HCT116 (cell line): ENCODE results near the gene AVPI1. TPM values are rescaled to one million over a fixed set of nuclear protein-coding genes. Genes with fewer than 3 reads are reported as not detected.

Source experiments
- ATAC-seq: fragments of 200-7000 bp; cut with Tn5 transposase; 2 replicates; pipeline ENCODE4 v1.9.1; 2020; ENCODE audit warnings: mild to moderate bottlenecking, moderate library complexity
- BruUV-seq: library from RNA; stranded (reverse); fragments of 400-500 nt; replicated peaks from 2 replicates; lab custom pipeline; 2021; lab: Mats Ljungman, UMichigan
- CTCF ChIA-PET: fragments of 300-600 bp; sonication (Branson Sonifier 250); formaldehyde crosslinking; loops from one replicate; lab custom pipeline; 2021; ENCODE audit warnings: antibody characterized with exemption; lab: Charles Lee
- POLR2A ChIA-PET: fragments of 300-600, 350-600 bp; sonication (Branson Sonifier 250); formaldehyde crosslinking; loops from one replicate; lab custom pipeline; 2021; ENCODE audit warnings: antibody characterized with exemption; lab: Charles Lee
- RAD21 ChIA-PET, 2 experiments: fragments of 300-600 bp; sonication (Branson Sonifier 250); formaldehyde crosslinking; loops; one replicate each; lab custom pipeline; 2023; ENCODE audit warnings: low total read pairs in 2 of 2; ENCODE audit not compliant: uncharacterized antibody in 2 of 2, unreplicated experiment in 2 of 2, low non-redundant PET in 1 of 2; lab: Charles Lee
- DNase-seq: peaks from one replicate; pipeline ENCODE4 v3.0.0-alpha.2; 2010; ENCODE audit warnings: low read depth, low spot score
- H2AFZ ChIP-seq: fragments of 200-600 bp; shearing (Covaris generic), sonication (generic); 2 replicates; pipeline ENCODE4 v1.6.1; 2017; ENCODE audit warnings: low read depth, mixed run types, mixed read lengths, antibody characterized with exemption, low read length; ENCODE audit not compliant: poor library complexity, severe bottlenecking
- H3K27ac ChIP-seq: 2 replicates; pipeline ENCODE4 v1.5.1; 2012; ENCODE audit warnings: low read depth, low read length
- H3K27me3 ChIP-seq: fragments of 200-600 bp; sonication (generic); 2 replicates; pipeline ENCODE4 v1.6.1; 2016; ENCODE audit warnings: mixed run types, low read length, mixed read lengths; ENCODE audit not compliant: insufficient read depth
- H3K36me3 ChIP-seq, 2 experiments: fragments of 200-500 bp in 1 of 2; fragments of 200-600 bp in 1 of 2; sonication (Bioruptor generic) in 1 of 2; sonication (generic) in 1 of 2; 2 replicates each; pipeline versions ENCODE4 v1.5.1 to v1.6.1; 2014 to 2016; ENCODE audit warnings: low read length in 2 of 2, inconsistent platforms in 1 of 2, mixed read lengths in 1 of 2, mixed run types in 1 of 2; ENCODE audit not compliant: insufficient read depth in 2 of 2, control insufficient read depth in 1 of 2
- H3K4me1 ChIP-seq, 2 experiments: fragments of 200-600 bp in 1 of 2; sonication (generic) in 1 of 2; 2 replicates each; pipeline versions ENCODE4 v1.5.1 to v1.6.1; 2012 to 2017; ENCODE audit warnings: low read length in 2 of 2, inconsistent platforms in 1 of 2, mild to moderate bottlenecking in 1 of 2, mixed read lengths in 1 of 2, mixed run types in 1 of 2, moderate library complexity in 1 of 2; ENCODE audit not compliant: insufficient read depth in 2 of 2, control insufficient read depth in 1 of 2
- H3K4me2 ChIP-seq: fragments of 200-600 bp; sonication (generic); 2 replicates; pipeline ENCODE4 v1.6.1; 2017; ENCODE audit warnings: mixed run types, low read length, mixed read lengths
- H3K4me3 ChIP-seq, 2 experiments: fragments of 200-600 bp in 1 of 2; sonication (generic) in 1 of 2; replicated peaks in 1 of 2; 2 replicates each; pipeline ENCODE4 v1.5.1; 2011 to 2016; ENCODE audit warnings: low read length in 2 of 2, control low read depth in 1 of 2, low read depth in 1 of 2, mild to moderate bottlenecking in 1 of 2, mixed read lengths in 1 of 2, mixed run types in 1 of 2
- H3K79me2 ChIP-seq: fragments of 200-600 bp; sonication (generic); 2 replicates; pipeline ENCODE4 v1.6.1; 2017; ENCODE audit warnings: mild to moderate bottlenecking, mixed run types, low read length, moderate library complexity, mixed read lengths; ENCODE audit not compliant: insufficient read depth
- H3K9ac ChIP-seq: fragments of 200-600 bp; sonication (generic); 2 replicates; pipeline ENCODE4 v1.6.1; 2016; ENCODE audit warnings: low read length, mixed read lengths
- H3K9me2 ChIP-seq: fragments of 200-600 bp; sonication (generic), shearing (Covaris generic); 2 replicates; pipeline ENCODE4 v1.6.1; 2017; ENCODE audit warnings: mixed run types, mild to moderate bottlenecking, moderate library complexity; ENCODE audit not compliant: insufficient read depth
- H3K9me3 ChIP-seq, 2 experiments: fragments of 200-500 bp in 1 of 2; fragments of 200-600 bp in 1 of 2; sonication (Bioruptor generic) in 1 of 2; sonication (generic) in 1 of 2; 2 replicates each; pipeline ENCODE4 v1.6.1; 2014 to 2017; ENCODE audit warnings: low read length in 2 of 2, mixed read lengths in 2 of 2, inconsistent platforms in 1 of 2, low read depth in 1 of 2, mild to moderate bottlenecking in 1 of 2, mixed run types in 1 of 2, moderate library complexity in 1 of 2; ENCODE audit not compliant: control insufficient read depth in 1 of 2, insufficient read depth in 1 of 2
- H4K20me1 ChIP-seq: fragments of 200-600 bp; sonication (generic), shearing (Covaris generic); 2 replicates; pipeline ENCODE4 v1.6.1; 2017; ENCODE audit warnings: mixed run types, mild to moderate bottlenecking, moderate library complexity; ENCODE audit not compliant: insufficient read depth
- ATF3 ChIP-seq: IDR thresholded peaks from 2 replicates; pipeline ENCODE4 v1.6.1; 2012
- EGR1 ChIP-seq: IDR thresholded peaks from 2 replicates; pipeline ENCODE4 v1.6.1; 2012; ENCODE audit warnings: low read depth
- FOSL1 ChIP-seq: IDR thresholded peaks from 2 replicates; pipeline ENCODE4 v1.6.1; 2012; ENCODE audit warnings: low read depth
- POLR2A ChIP-seq: IDR thresholded peaks from 2 replicates; pipeline ENCODE4 v1.7.0; 2011; ENCODE audit warnings: borderline replicate concordance; ENCODE audit not compliant: insufficient read depth, insufficient read length; ENCODE audit errors: extremely low read depth
- POLR2AphosphoS5 ChIP-seq: IDR thresholded peaks from 2 replicates; pipeline ENCODE4 v1.6.1; 2011; ENCODE audit warnings: mild to moderate bottlenecking, low read depth, low read length, moderate library complexity
- TCF7L2 ChIP-seq: IDR thresholded peaks from 2 replicates; pipeline ENCODE4 v1.7.0; 2011; ENCODE audit warnings: borderline replicate concordance, inconsistent platforms; ENCODE audit not compliant: insufficient read depth, insufficient read length; ENCODE audit errors: extremely low read depth
- YY1 ChIP-seq: IDR thresholded peaks from 2 replicates; pipeline ENCODE4 v1.6.1; 2011; ENCODE audit warnings: low read length, low read depth, moderate library complexity, mild to moderate bottlenecking; ENCODE audit not compliant: insufficient replicate concordance; ENCODE audit errors: extremely low read depth
- ZBTB33 ChIP-seq: IDR thresholded peaks from 2 replicates; pipeline ENCODE4 v1.6.1; 2011; ENCODE audit warnings: mild to moderate bottlenecking, low read length, moderate library complexity; ENCODE audit not compliant: insufficient replicate concordance; ENCODE audit errors: extremely low read depth
- intact Hi-C: fragments of 100-400 bp; cut with micrococcal nuclease; formaldehyde crosslinking; loops from 2 replicates; pipeline ENCODE4 v1.10.0; 2022
- total RNA-seq: library from RNA; stranded (reverse); gene quantifications from one replicate; pipeline ENCODE4 v1.2.1, GENCODE V29; 2021; ENCODE audit not compliant: unreplicated experiment

Gene AVPI1
- total RNA-seq, 1 experiment from 2014 or later, result 26.7 TPM

GRCh38 chr10:97713826-97714400, 26.9 kb upstream of the AVPI1 start (continued):
- TF ChIP-seq ZBTB33, result no peak
- TF ChIP-seq FOSL1, result no peak
- TF ChIP-seq, all 23 proteins: peak for 7

- peaks cover 26% of the 10 kb centered on the region; the same call in 1 of the 2 replicates for H3K79me2 ChIP-seq
- peak within 1 kb of the TSS; percentile 76 for H3K4me2 ChIP-seq
- TF ChIP-seq ATF3, result no peak
- TF ChIP-seq YY1, result peak; percentile 2
- TF ChIP-seq POLR2AphosphoS5, result peak; percentile 95
- peak; percentile 87 for TF ChIP-seq POLR2A
- TF ChIP-seq EGR1, result peak; percentile 62; the same call in 1 of the 2 replicates
- TF ChIP-seq TCF7L2, result no peak
- ChIA-PET CTCF (interaction anchor here (0.6 to 2.6 kb wide), 8 partner anchors 11 to 83 kb away, joined by 3 to 16 read pairs (median 6); partner anchors contain the start of gene AVPI1), RAD21 (interaction anchor here in 1 of 2 experiments (0.7 to 1.0 kb wide), 2 partner anchors 11 to 34 kb away, joined by 3 read pairs; no protein-coding TSS in a partner anchor), POLR2A (interaction anchor here (0.8 to 2.3 kb wide), 4 partner anchors 10 to 27 kb away, joined by 3 to 12 read pairs (median 7); partner anchors contain the start of genes AVPI1 and ZFYVE27)
- H4K20me1 ChIP-seq, result no peaks in the 10 kb centered on the region
- H3K9me3 ChIP-seq, result no peaks in the 10 kb centered on the region
- ATAC-seq (peak; percentile 71), DNase-seq (no peak)
- no TSS peak for BruUV-seq
- H3K36me3 ChIP-seq, result peaks cover 0 to 12% of the 10 kb centered on the region in 2 experiments; a peak in 2 of 4 replicates
- H3K9ac ChIP-seq, result peak within 1 kb of the TSS; percentile 94
- no peaks in the 10 kb centered on the region for H3K9me2 ChIP-seq
- intact Hi-C loops, result no loop called here
- peaks cover 27 to 48% of the 10 kb centered on the region in 2 experiments for H3K4me1 ChIP-seq
- no peak within 1 kb of the TSS for H2AFZ ChIP-seq
- peak within 1 kb of the TSS; percentile 72 to 81 for H3K4me3 ChIP-seq
- H3K27me3 ChIP-seq, result no peaks in the 10 kb centered on the region
- H3K27ac ChIP-seq, result peak within 1 kb of the TSS; percentile 99
These were observed 26.3 kb upstream of the AVPI1 start, which contains the start of gene MARVELD1 for GRCh38 chr10:97713339-97713825. TSS of gene MARVELD1 (plus strand) at chr10:97713730. CDS start at chr10:97713877, 147 bp downstream.
